LNCAP (cell line): Measurements from ENCODE around the gene KIAA1210.

Experiments
- CTCF ChIP-seq: fragments of 450-650 bp; IDR thresholded peaks from 2 replicates; pipeline ENCODE4 v1.5.1; 2017; ENCODE audit warnings: mild to moderate bottlenecking

Gene KIAA1210

GRCh38 chrX:119036107-119037029, 91.2 kb downstream of the KIAA1210 start:
- no peak for TF ChIP-seq CTCF

- TF ChIP-seq CTCF, result no peak
Measured at GRCh38 chrX:119030990-119031389, 96.6 kb downstream of the KIAA1210 start.

GRCh38 chrX:119028733-119029330, 98.8 kb downstream of the KIAA1210 start:
- TF ChIP-seq CTCF, result no peak
